Loucy (cell line): ENCODE measurements around the gene ATP8B2.
"Not testable (repeated sequence)": the region's sequence is repeated elsewhere in the genome, so short reads cannot be mapped to it uniquely, and the experiment has no call there.

Experiments
- H2AFZ ChIP-seq: fragments of 200-600 bp; sonication (generic); 2 replicates; pipeline ENCODE4 v1.6.0; 2016; ENCODE audit warnings: antibody characterized with exemption, mild to moderate bottlenecking, low read length, moderate library complexity
- H3F3A ChIP-seq: fragments of 200-600 bp; 2 replicates; pipeline ENCODE4 v1.6.0; 2016; ENCODE audit warnings: antibody characterized with exemption, low read depth, mild to moderate bottlenecking
- H3K27me3 ChIP-seq: fragments of 200-600 bp; sonication (generic); 2 replicates; pipeline ENCODE4 v1.6.1; 2014; ENCODE audit warnings: low read length, mild to moderate bottlenecking; ENCODE audit not compliant: insufficient read depth, poor library complexity, severe bottlenecking
- H3K36me3 ChIP-seq: fragments of 200-600 bp; sonication (generic); 2 replicates; pipeline ENCODE4 v1.6.1; 2016; ENCODE audit warnings: low read length; ENCODE audit not compliant: insufficient read depth
- H3K4me1 ChIP-seq: fragments of 200-600 bp; sonication (generic); 2 replicates; pipeline ENCODE4 v1.5.1; 2014; ENCODE audit warnings: low read length, mild to moderate bottlenecking; ENCODE audit not compliant: insufficient read depth, poor library complexity, severe bottlenecking
- H3K4me2 ChIP-seq: fragments of 200-600 bp; sonication (generic); 2 replicates; pipeline ENCODE4 v1.6.0; 2014; ENCODE audit warnings: antibody characterized with exemption, low read length, low read depth, mild to moderate bottlenecking; ENCODE audit not compliant: poor library complexity, severe bottlenecking
- H3K4me3 ChIP-seq: fragments of 200-600 bp; sonication (generic); 2 replicates; pipeline ENCODE4 v1.5.1; 2014; ENCODE audit warnings: low read length, mild to moderate bottlenecking, mixed read lengths; ENCODE audit not compliant: poor library complexity, severe bottlenecking
- H3K79me2 ChIP-seq: fragments of 200-600 bp; sonication (generic); 2 replicates; pipeline ENCODE4 v1.6.1; 2014; ENCODE audit warnings: low read length; ENCODE audit not compliant: insufficient read depth
- H3K9ac ChIP-seq: fragments of 200-600 bp; sonication (generic); 2 replicates; pipeline ENCODE4 v1.6.0; 2014; ENCODE audit warnings: mild to moderate bottlenecking, low read depth, low read length, moderate library complexity; ENCODE audit not compliant: poor library complexity, severe bottlenecking
- H3K9me2 ChIP-seq: fragments of 200-600 bp; sonication (generic); replicated peaks from 2 replicates; pipeline ENCODE4 v1.6.1; 2016; ENCODE audit warnings: low read depth, low read length, mixed read lengths
- H3K9me3 ChIP-seq: fragments of 200-600 bp; sonication (generic); 2 replicates; pipeline ENCODE4 v1.6.1; 2014; ENCODE audit warnings: mild to moderate bottlenecking, antibody characterized with exemption, low read length, low read depth; ENCODE audit not compliant: insufficient read depth
- H4K20me1 ChIP-seq: fragments of 200-600 bp; sonication (generic); 2 replicates; pipeline ENCODE4 v1.6.0; 2014; ENCODE audit warnings: antibody characterized with exemption, low read length, mild to moderate bottlenecking; ENCODE audit not compliant: insufficient read depth, poor library complexity, severe bottlenecking
- EZH2phosphoT487 ChIP-seq: fragments of 200-600 bp; IDR thresholded peaks from 2 replicates; pipeline ENCODE4 v1.6.1; 2018; ENCODE audit warnings: antibody characterized with exemption, mild to moderate bottlenecking, moderate library complexity, borderline replicate concordance
- TF ChIP-seq, protein P1 (sequence below): fragments of 200-600 bp; sonication (generic); conservative IDR thresholded peaks from 2 replicates; pipeline ENCODE4 v1.5.1; 2014; ENCODE audit warnings: mild to moderate bottlenecking, antibody characterized with exemption, low read length

The ATP8B2 gene

DNA sequence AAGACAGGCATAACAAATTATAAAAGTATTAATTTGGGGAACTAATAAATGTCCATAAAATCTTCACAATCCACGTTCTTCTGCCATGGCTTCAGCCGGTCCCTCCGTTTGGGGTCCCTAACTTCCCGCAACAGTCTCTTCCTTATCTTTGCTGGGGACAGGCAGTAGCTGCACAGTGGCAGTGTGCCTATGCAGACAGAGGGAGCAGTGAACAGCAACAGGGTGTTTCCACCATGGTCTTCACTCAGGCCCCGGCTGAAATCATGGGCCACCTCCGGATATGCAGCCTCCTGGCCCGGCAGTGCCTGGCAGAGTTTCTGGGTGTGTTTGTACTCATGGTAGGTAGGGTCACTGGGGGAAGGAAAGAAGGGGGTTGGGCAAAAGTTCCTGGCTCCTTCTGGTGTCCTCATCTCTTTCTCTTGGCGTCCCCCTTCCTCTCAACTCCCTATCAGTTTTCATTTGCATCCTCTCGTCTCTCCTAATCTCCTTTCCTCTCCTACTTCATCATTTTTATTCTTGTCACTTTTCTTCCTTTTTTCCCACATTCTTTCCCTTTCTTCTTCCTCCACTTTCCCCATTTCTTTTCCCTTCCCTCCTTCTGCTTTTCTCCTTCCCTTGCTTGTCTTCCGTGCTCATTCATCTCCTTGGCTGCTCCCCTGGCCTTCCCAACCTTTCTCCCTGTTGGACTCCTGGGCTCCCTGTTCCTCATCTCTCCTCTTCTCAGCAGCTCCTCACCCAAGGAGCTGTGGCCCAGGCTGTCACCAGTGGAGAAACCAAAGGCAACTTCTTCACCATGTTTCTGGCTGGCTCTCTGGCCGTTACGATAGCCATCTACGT lies 12.9 kb upstream of the ATP8B2 start:
- not testable (repeated sequence) for H3K9me3 ChIP-seq, H3K9me2 ChIP-seq, H3K27me3 ChIP-seq, H3K4me3 ChIP-seq, H3K36me3 ChIP-seq, H3K4me1 ChIP-seq, H3K4me2 ChIP-seq, H4K20me1 ChIP-seq, H3K79me2 ChIP-seq, H3F3A ChIP-seq, H3K9ac ChIP-seq, H2AFZ ChIP-seq

DNA sequence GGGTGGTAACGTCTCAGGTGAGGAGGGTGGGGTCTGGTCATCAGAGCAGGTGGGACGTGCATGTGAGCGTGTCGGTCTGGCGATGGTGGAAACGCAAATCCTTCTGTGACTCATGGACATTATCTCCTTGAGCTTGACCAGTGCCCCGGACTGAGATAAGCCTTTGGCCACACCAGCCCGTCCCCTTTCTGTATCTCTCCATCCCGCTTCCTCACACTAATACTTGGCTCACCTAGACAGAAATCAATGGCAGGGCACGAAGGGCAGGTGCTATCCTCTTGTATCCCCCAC lies 12.3 kb upstream of the ATP8B2 start:
- no peaks in the 10 kb centered on the region for H3K79me2 ChIP-seq
- no peaks in the 10 kb centered on the region for H3F3A ChIP-seq
- no peak overlapping the region for H2AFZ ChIP-seq
- no peaks in the 10 kb centered on the region for H3K36me3 ChIP-seq
- no peak overlapping the region for H3K4me2 ChIP-seq
- TF ChIP-seq, protein P1, sequence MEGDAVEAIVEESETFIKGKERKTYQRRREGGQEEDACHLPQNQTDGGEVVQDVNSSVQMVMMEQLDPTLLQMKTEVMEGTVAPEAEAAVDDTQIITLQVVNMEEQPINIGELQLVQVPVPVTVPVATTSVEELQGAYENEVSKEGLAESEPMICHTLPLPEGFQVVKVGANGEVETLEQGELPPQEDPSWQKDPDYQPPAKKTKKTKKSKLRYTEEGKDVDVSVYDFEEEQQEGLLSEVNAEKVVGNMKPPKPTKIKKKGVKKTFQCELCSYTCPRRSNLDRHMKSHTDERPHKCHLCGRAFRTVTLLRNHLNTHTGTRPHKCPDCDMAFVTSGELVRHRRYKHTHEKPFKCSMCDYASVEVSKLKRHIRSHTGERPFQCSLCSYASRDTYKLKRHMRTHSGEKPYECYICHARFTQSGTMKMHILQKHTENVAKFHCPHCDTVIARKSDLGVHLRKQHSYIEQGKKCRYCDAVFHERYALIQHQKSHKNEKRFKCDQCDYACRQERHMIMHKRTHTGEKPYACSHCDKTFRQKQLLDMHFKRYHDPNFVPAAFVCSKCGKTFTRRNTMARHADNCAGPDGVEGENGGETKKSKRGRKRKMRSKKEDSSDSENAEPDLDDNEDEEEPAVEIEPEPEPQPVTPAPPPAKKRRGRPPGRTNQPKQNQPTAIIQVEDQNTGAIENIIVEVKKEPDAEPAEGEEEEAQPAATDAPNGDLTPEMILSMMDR = no peak
- no peak for TF ChIP-seq EZH2phosphoT487
- 0 out of 2 replicates have a peak, but pooled peaks cover 4% of the 10 kb centered on the region for H3K9me3 ChIP-seq
- H3K4me3 ChIP-seq = no peak overlapping the region
- no peak overlapping the region for H3K9ac ChIP-seq
- no peaks in the 10 kb centered on the region for H3K27me3 ChIP-seq
- no peaks in the 10 kb centered on the region for H4K20me1 ChIP-seq
- no peaks in the 10 kb centered on the region for H3K9me2 ChIP-seq
- no peaks in the 10 kb centered on the region for H3K4me1 ChIP-seq

DNA sequence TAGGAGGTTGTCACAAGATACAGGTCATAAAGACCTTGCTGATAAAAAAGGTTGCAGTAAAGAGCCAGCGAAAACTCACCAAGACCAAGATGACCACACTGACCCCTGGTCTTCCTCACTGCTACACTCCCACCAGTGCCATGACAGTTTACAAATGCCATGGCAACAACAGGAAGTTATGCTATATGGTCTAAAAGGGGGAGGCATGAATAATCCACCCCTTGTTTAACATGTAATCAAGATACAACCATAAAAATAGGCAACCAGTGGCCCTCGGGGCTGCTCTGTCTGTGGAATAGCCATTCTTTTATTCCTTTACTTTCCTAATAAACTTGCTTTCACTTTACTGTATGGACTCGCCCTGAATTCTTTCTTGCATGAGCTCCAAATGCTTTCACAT lies 11.1 kb upstream of the ATP8B2 start:
- H4K20me1 ChIP-seq, H3F3A ChIP-seq, H3K9me3 ChIP-seq, H3K27me3 ChIP-seq, H3K9ac ChIP-seq, H3K4me1 ChIP-seq, H3K4me2 ChIP-seq, H3K9me2 ChIP-seq, H2AFZ ChIP-seq, H3K4me3 ChIP-seq, H3K36me3 ChIP-seq, H3K79me2 ChIP-seq: not testable (repeated sequence)

DNA sequence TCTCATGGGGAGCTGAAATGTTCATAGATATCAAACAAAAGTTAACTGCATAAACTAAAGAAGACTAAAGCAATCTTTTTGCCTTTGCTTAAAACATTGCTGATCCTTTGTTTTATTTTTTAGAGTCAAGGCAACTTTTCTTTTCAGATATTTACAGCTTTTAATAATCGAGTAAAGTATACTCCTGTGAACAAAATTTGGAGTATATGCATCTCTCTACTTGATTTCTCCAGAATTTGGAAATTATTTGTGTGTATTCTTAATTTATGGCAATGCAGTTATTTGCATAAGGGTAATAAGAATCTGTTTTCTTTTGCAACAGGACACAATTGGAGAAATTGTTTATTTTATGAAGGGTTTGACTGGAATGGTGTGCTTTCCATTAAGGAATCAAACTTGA lies 8.6 kb upstream of the ATP8B2 start:
- H2AFZ ChIP-seq = no peak overlapping the region
- H3K4me3 ChIP-seq = no peak overlapping the region
- no peak overlapping the region for H3K9ac ChIP-seq
- H3K79me2 ChIP-seq = no peaks in the 10 kb centered on the region
- no peak overlapping the region for H3K4me2 ChIP-seq
- H3K27me3 ChIP-seq = no peaks in the 10 kb centered on the region
- no peaks in the 10 kb centered on the region for H3F3A ChIP-seq
- no peaks in the 10 kb centered on the region for H3K9me2 ChIP-seq
- 0 out of 2 replicates have a peak, but pooled peaks cover 4% of the 10 kb centered on the region for H3K9me3 ChIP-seq
- H3K4me1 ChIP-seq = no peaks in the 10 kb centered on the region
- TF ChIP-seq, protein P1 = no peak
- TF ChIP-seq EZH2phosphoT487 = no peak
- no peaks in the 10 kb centered on the region for H3K36me3 ChIP-seq
- H4K20me1 ChIP-seq = no peaks in the 10 kb centered on the region
